Peyer's patch (tissue), 4 donors: ENCODE data around the gene ATF6B. TPM values are rescaled to one million over a fixed set of nuclear protein-coding genes. Genes with fewer than 3 reads are reported as not detected.

ENCODE experiments used
- DNase-seq, 3 donors: peaks; one replicate each; pipeline ENCODE4 v3.0.0-alpha.2; 2017 to 2019
- H3K27ac ChIP-seq, 4 donors: fragments of 200-600 bp; sonication (generic); one replicate each; pipeline ENCODE4 v1.5.1; 2016 to 2019
- H3K27me3 ChIP-seq, 2 donors: fragments of 200-600 bp; sonication (generic); one replicate each; pipeline ENCODE4 v1.5.1; 2019
- H3K36me3 ChIP-seq, 3 donors: fragments of 200-600 bp; sonication (generic); one replicate each; pipeline ENCODE4 v1.5.1; 2016 to 2019
- H3K4me1 ChIP-seq, 4 donors: fragments of 200-600 bp; sonication (generic); one replicate each; pipeline ENCODE4 v1.5.1; 2016 to 2019
- H3K4me3 ChIP-seq, 4 donors: fragments of 200-600 bp; sonication (generic); 1 replicate in 3 of 4; 2 replicates in 1 of 4; pipeline ENCODE4 v1.5.1; 2016 to 2019; ENCODE audit warnings: mild to moderate bottlenecking in 1 of 4
- H3K9me3 ChIP-seq, 4 donors: fragments of 200-600 bp; sonication (generic); one replicate each; pipeline ENCODE4 v1.5.1; 2016 to 2019; ENCODE audit warnings: mild to moderate bottlenecking in 1 of 4
- POLR2A ChIP-seq, 2 donors: fragments of 450-650 bp; IDR thresholded peaks; one replicate each; pipeline ENCODE4 v1.5.1; 2017; ENCODE audit warnings: antibody characterized with exemption in 2 of 2, mild to moderate bottlenecking in 2 of 2, moderate library complexity in 2 of 2
- total RNA-seq, 4 donors: library from RNA; depleted of rRNA; stranded (reverse); fragments of >200 nt; gene quantifications; one replicate each; pipeline ENCODE4 v1.1.0, GENCODE V29; 2016
- TF ChIP-seq, protein P1 (sequence below), 6 experiments: fragments of 450-650 bp in 4 of 6; fragments of 200-600 bp in 2 of 6; sonication (generic) in 1 of 6; IDR thresholded peaks; one replicate each; pipeline ENCODE4 v1.5.1; 2017 to 2019; ENCODE audit warnings: antibody characterized with exemption in 6 of 6, mild to moderate bottlenecking in 3 of 6, moderate library complexity in 1 of 6

ATF6B gene
- total RNA-seq, 4 donors from 2014 or later = 75.3 to 408 (median 156) TPM

DNA sequence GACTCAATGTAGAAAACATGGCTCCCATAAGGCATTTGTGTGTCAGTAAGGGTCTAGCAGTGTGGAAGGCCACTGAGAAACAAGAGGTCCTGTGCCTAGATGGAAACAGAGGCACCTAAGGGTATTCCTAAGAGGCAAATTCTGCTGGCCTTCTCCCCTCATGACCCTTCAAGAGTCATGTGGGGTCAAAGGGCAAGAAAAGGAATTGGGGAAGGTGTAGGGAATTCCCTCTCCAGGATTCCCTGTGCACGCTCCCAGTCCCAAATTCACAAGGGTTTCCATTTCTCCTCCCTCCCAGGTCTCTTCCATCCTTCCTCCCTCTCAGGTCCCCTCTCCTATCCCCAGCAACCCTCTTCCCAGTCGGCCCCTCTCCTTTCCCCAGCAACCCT lies 47.3 kb upstream of the ATF6B start:
- no peak for DNase-seq
- peak overlapping the region; percentile 88 to 98 (median 94) for H3K27ac ChIP-seq
- no peaks in the 10 kb centered on the region for H3K9me3 ChIP-seq
- TF ChIP-seq, protein P1, sequence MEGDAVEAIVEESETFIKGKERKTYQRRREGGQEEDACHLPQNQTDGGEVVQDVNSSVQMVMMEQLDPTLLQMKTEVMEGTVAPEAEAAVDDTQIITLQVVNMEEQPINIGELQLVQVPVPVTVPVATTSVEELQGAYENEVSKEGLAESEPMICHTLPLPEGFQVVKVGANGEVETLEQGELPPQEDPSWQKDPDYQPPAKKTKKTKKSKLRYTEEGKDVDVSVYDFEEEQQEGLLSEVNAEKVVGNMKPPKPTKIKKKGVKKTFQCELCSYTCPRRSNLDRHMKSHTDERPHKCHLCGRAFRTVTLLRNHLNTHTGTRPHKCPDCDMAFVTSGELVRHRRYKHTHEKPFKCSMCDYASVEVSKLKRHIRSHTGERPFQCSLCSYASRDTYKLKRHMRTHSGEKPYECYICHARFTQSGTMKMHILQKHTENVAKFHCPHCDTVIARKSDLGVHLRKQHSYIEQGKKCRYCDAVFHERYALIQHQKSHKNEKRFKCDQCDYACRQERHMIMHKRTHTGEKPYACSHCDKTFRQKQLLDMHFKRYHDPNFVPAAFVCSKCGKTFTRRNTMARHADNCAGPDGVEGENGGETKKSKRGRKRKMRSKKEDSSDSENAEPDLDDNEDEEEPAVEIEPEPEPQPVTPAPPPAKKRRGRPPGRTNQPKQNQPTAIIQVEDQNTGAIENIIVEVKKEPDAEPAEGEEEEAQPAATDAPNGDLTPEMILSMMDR (IDR thresholded peaks at IDR 0.05) = no peak
- TF ChIP-seq POLR2A (IDR thresholded peaks at IDR 0.05) = no peak
- H3K4me3 ChIP-seq = peak overlapping the region; percentile 50 to 95 (median 76)
- H3K4me1 ChIP-seq = peaks cover 0 to 36% (median 13%) of the 10 kb centered on the region in 4 donors
- H3K36me3 ChIP-seq = peaks cover 0 to 17% (median 0%) of the 10 kb centered on the region in 3 donors
- no peaks in the 10 kb centered on the region for H3K27me3 ChIP-seq

DNA sequence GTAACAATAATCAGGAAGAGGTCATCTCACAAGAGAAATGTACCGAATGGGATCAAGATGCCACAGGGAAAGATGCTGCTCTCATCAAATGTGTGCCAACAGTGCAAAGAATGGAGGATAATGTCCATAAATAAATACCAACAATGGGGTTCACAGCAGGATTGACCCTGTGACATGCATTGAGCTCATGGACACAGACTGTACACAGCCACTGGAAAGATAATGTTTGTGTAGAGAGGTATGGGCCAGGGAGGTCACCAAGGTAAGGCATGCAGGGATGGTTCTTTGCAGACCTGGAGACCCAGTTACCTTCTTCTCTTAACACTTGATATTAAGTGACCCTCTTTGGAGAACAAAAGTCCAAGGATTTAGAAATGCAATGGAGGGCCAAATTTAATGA lies 46.4 kb upstream of the ATF6B start:
- H3K27me3 ChIP-seq = no peaks in the 10 kb centered on the region
- H3K4me1 ChIP-seq = peaks cover 0 to 28% (median 13%) of the 10 kb centered on the region in 4 donors
- H3K36me3 ChIP-seq = peaks cover 0 to 18% (median 0%) of the 10 kb centered on the region in 3 donors

DNA sequence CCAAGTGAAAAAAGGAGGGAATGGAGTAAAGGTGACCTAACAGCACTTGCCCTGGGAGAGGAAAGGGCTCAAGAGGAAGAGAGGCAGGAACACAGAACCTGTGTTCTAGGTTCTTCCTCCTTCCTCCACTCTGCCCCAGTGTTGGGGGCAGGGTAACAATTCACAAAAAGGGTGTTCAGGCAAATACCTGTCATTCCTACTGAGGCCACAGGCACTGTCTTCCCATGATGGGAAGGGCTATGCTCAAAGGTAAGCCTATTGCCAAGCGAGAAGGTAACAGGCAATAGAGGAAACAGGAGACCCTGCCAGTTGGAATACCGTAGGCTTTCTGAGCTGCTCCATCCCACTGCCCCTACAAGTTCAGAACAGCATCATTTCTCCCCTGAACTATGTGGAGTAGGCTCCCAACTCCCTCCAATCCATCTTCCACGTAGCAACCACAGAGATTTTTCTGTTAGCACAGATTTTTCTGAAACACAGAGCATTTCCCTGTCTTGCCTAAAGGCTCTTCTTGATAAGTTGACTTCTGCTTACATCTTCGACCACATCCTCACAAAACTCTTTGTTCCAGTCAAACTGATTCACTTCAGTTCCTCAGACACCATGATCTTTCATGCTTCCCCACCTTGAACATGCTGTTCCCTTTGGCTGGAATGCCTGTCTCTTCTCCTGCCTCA lies 45.1 kb upstream of the ATF6B start:
- Histone ChIP-seq H3K4me3 (no peak overlapping the region), H3K9me3 (no peaks in the 10 kb centered on the region), H3K27me3 (no peaks in the 10 kb centered on the region), H3K4me1 (peaks cover 0 to 22% (median 7%) of the 10 kb centered on the region in 4 donors), H3K27ac (no peak overlapping the region), H3K36me3 (peaks cover 0 to 25% (median 0%) of the 10 kb centered on the region in 3 donors)
- TF ChIP-seq, protein P1 (IDR thresholded peaks at IDR 0.05) = no peak
- TF ChIP-seq POLR2A (IDR thresholded peaks at IDR 0.05) = no peak
- no peak for DNase-seq

More for the DNA sequence above, 46.4 kb upstream of the ATF6B start:
- Histone ChIP-seq H3K9me3 (no peaks in the 10 kb centered on the region), H3K27ac (no peak overlapping the region), H3K4me3 (no peak overlapping the region)
- TF ChIP-seq, protein P1 (IDR thresholded peaks at IDR 0.05) = no peak
- TF ChIP-seq POLR2A (IDR thresholded peaks at IDR 0.05) = no peak
- DNase-seq = no peak

- TF ChIP-seq POLR2A (IDR thresholded peaks at IDR 0.05) = no peak
- TF ChIP-seq, protein P1 (IDR thresholded peaks at IDR 0.05) = no peak
- Histone ChIP-seq H3K4me3 (no peak overlapping the region), H3K27ac (no peak overlapping the region), H3K27me3 (no peaks in the 10 kb centered on the region), H3K4me1 (peaks cover 0 to 14% (median 3%) of the 10 kb centered on the region in 4 donors), H3K36me3 (peaks cover 0 to 41% (median 0%) of the 10 kb centered on the region in 3 donors), H3K9me3 (no peaks in the 10 kb centered on the region)
- DNase-seq = no peak
These were observed 43.2 kb upstream of the ATF6B start for GRCh38 chr6:32171234-32171633.

GRCh38 chr6:32170294-32170693 lies 42.2 kb upstream of the ATF6B start:
- H3K27me3 ChIP-seq = no peaks in the 10 kb centered on the region
- H3K9me3 ChIP-seq = no peaks in the 10 kb centered on the region
- peaks cover 0 to 11% (median 3%) of the 10 kb centered on the region in 4 donors for H3K4me1 ChIP-seq
- H3K36me3 ChIP-seq = peaks cover 0 to 44% (median 0%) of the 10 kb centered on the region in 3 donors
- TF ChIP-seq, protein P1 (IDR thresholded peaks at IDR 0.05) = no peak
- no peak for TF ChIP-seq POLR2A (IDR thresholded peaks at IDR 0.05)
- DNase-seq = peak in 1 of 3 donors; percentile 21
- no peak overlapping the region for H3K4me3 ChIP-seq
- no peak overlapping the region for H3K27ac ChIP-seq
